ENCODE data around the gene B3GAT1.

GRCh38 chr11:134332782-134333181, 79.3 kb downstream of the B3GAT1 start:
- TF ChIP-seq CTCF (conservative IDR thresholded peaks at IDR 0.05; ENCODE audit: low read depth in 2 of 2) (no peak; a peak in 1 of 4 replicates), POLR2AphosphoS5 (IDR thresholded peaks at IDR 0.05; ENCODE audit: low read depth) (no peak), ETS1 (IDR thresholded peaks at IDR 0.05) (no peak), EZH2 (IDR thresholded peaks at IDR 0.05; ENCODE audit: low read depth, unreplicated experiment) (no peak), REST (IDR thresholded peaks at IDR 0.05; ENCODE audit: unreplicated experiment) (no peak), JUNB (IDR thresholded peaks at IDR 0.05; ENCODE audit: unreplicated experiment) (no peak)
